DMS153 (cell line): Measurements from ENCODE around the gene MS4A14.
"Not testable (repeated sequence)": the region's sequence is repeated elsewhere in the genome, so short reads cannot be mapped to it uniquely, and the experiment has no call there.

Source experiments
- DNase-seq: peaks from one replicate; lab custom pipeline; 2025; lab: John Stamatoyannopoulos, UW

MS4A14 gene, protein sequence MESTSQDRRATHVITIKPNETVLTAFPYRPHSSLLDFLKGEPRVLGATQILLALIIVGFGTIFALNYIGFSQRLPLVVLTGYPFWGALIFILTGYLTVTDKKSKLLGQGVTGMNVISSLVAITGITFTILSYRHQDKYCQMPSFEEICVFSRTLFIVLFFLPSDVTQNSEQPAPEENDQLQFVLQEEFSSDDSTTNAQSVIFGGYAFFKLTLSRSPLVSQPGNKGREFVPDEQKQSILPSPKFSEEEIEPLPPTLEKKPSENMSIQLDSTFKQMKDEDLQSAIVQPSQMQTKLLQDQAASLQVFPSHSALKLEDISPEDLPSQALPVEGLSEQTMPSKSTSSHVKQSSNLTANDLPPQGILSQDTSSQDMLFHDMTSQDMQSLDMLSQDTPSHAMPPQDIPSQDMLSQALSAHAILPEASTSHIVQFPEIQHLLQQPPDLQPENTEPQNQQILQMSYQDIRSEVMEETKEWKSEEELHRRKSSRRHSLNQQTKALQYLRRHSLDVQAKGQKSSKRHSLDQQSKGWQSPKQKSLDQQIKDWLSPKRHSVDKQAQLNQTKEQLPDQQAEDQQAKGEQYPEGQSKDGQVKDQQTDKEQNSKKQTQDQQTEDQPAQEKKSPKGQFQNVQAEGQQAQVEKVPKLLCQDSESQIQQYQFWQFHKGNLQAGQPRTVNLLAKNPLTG

DNA sequence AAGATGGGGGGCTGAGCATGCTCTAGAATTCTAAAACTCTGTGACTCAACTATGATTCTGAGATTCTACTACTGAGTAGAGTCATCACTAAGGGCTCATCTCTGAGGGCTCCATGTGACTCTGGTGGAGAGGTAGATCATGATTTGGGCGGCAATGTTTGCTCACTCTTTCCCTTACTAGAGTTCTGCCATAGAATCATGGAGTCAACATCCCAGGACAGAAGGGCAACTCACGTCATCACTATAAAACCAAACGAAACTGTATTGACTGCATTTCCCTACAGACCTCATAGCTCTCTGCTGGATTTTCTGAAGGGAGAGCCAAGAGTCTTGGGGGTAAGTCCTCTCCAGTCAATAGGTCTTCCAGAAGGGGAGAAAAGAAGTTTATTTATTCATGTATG is at the start of gene MS4A14:
Gene MS4A14, plus strand, starts transcription at position 78 of the 400 bp plus-strand sequence. Its CDS starts 120 bp downstream, at position 198.
- DNase-seq: no peak

DNA sequence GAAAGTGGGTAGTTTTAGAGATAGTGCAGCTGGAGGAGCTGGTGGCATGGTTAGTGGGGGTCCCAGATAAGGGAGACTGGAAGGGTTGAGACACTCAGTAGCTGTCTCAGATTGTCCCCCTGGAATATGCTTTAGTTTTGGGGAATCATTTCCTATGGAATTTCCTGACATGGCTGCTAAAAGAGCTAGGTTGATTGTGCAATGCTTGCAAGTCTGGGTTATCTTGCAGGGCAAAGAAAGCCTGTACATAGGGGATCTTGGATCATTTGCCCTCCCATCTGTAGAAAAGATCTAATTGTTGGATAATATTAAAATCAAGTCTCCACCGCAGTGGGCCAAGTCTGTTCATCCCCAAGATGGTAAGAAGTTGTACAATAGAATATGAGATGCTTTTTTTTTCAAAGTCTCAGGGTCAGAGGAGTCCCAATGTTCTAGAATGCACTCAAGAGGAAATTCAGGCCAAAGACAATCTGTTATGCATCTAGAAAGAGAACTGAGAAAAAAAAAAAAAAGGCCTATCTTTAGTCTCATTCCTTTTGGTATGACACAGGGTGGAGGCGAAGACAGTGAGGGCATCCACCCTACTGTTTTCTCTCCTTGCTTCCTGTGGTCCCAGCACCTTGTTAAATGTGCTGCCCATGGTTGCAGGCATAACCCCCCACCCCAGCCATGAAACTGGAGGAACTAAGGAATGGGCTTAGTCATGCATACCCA is 49.0 kb upstream of the MS4A14 start:
- no peak for DNase-seq

DNA sequence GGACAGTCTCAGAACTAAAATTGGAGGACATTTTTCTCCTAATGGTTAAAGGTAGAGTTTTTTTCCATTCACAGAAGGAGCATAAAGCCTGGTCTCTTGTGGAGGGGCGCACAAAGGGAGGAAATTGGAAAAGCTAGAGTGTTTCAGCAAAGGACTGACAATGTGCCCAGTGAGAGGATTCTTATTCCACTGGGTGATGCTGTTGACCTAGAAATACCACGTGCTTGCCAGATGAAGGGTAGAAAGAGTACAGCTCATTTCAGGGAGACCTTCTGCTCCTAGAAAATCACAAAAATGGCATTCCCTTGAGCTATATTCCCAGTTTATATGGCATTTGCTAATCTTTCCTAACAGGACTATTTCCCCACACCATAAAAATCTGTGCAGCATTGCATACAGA is 48.1 kb upstream of the MS4A14 start:
- peak; percentile 30 for DNase-seq

DNA sequence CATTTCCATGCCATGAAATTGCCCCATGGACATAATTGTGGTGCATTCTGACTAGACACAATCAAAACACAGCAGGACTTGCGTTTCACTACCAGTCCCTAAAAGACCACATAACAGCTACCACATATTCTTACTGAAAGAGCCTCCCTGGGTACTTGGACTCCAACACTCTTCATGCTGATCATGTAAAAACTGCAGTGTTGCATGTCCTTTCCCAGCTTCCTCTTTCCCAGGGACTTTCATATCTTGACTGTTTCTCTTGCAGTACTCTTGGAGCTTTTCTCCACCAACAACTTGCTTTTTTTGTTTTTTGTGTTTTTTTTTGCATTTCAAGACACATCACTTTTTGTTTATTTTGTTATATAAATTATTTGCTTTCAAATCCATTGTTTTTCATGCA is 46.3 kb upstream of the MS4A14 start:
- no peak for DNase-seq

GRCh38 chr11:60357771-60358170 is 38.5 kb upstream of the MS4A14 start:
- DNase-seq: no peak

- no peak for DNase-seq
These were observed 35.6 kb upstream of the MS4A14 start for GRCh38 chr11:60360621-60361020.

DNA sequence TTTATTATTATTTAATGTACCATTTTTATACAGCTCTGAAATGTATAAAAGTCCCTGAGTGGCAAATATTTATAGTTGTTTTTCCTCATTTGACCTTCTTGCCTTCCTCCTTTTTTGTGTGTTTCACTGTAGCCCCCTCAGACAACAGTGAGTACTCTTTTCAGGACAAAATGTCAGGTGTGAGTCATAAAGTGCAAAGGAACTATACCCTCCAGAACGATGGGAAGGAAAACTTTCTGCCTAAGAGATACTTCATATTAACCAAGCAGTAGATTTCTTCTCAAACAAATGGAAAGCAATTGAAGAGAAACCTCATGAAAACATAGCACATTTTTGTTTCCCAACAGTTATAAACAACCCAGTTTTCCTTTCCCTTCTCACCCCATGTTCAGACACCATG is 34.0 kb upstream of the MS4A14 start:
- no peak for DNase-seq

DNA sequence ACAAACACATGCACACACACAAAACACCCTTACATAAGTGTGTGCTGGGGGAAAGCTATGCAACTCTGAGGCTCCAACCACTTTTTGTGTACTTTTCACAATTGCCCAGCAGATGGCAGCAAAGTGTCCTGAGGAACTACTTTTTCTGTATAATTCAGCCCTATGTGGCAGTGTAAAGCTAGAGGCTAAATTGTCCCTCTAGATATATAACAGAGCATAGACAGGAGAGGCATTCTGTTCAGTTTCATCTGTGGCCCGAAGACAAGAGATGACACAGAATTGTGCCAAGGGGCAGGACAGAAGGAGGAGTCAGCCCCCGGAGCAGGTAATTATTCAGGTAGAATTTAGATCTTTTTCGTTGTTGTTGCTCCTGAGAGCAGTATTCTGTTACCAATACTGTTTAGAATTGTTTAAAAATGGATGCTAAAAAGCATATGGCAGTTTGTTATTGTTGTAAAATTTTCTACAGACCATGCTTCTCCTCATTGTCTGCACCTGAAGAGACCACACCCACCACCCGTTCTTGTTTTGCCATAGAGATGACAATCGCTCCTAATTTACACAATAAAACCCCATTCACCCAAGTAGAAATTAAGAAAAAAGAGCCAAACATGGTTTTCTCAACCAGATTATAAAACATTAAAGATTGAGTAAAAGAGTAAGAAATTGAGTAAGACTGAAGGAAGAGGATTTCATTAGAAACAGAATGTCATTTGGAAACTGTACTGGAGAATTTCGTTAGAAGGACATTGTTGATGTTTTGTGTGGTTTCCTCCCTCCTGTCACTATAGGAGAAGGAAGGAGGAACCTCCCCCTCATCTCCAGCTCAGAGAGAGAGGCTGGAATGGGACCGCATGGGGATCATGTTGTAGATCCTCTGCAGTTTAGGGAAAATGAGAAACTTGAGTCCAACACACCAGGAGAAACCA is 32.5 kb upstream of the MS4A14 start:
- peak; percentile 78 for DNase-seq

GRCh38 chr11:60366262-60366904 is 29.9 kb upstream of the MS4A14 start:
- not testable (repeated sequence) for DNase-seq

DNA sequence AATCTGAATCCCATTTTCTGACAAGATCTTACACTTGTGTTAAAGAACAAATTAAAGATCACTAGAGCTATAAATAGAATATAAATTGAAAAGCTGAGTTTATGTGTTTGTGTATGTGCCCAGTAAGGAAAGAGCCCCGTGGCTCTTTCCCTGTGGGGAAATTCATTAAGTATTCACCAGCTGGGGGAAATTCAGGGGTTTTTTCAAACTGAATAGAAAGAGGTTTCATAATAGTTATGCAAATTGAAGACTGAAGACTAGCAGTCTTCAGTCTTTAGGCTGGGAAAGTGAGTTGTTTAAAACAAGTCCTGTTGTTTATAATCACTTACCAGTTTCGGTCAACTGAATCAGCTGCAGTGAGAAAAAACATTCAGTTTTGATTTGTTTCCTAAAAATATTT is 29.2 kb upstream of the MS4A14 start:
- DNase-seq: no peak

GRCh38 chr11:60367896-60368295 is 28.4 kb upstream of the MS4A14 start:
- DNase-seq: no peak

DNA sequence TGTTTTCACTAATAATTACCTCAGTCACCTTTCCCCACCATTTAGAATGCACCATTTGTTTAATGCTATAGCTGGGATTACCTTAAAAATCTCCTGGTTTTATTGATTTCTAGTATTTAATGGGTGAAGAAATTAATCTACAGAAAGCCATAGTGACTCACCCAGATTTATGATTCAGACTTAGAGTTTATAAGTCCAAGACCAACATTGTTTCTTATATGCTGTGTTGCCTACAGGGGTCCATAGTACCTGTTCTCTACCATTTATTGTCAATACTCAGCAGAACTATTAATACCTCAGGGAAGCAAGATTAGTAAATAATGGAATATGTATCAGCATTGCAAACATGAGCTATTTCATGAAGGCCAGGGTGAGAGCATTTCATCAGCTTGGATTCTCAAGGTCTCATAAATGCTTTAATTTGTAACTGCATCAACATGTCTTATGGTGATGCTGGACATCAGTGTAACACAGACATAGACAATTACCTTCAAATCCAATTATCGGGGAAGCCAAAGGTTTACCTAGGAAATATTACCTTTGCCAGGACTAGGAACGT is 25.9 kb upstream of the MS4A14 start:
- no peak for DNase-seq

- peak; percentile 99 for DNase-seq
These were observed 25.4 kb upstream of the MS4A14 start for GRCh38 chr11:60370811-60371298.

DNA sequence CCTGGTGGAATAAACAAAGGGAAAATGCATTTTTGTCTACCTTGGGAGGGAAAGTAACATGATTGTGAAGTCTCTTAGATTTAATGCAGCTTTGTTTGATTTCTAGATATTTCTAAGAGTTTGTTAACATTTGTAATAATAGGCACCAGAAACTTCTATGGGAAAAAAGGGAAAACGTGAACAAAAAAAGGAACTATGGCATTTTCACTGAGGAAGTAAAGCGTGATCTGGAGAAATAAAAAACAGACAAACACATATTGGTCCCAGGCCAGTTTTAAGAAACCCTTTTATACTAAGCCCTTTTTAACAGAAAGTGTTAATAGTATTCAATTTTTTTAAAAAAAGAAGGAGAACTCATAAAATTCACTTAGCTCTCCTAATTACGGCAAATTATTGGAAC is 24.9 kb upstream of the MS4A14 start:
- no peak for DNase-seq

DNA sequence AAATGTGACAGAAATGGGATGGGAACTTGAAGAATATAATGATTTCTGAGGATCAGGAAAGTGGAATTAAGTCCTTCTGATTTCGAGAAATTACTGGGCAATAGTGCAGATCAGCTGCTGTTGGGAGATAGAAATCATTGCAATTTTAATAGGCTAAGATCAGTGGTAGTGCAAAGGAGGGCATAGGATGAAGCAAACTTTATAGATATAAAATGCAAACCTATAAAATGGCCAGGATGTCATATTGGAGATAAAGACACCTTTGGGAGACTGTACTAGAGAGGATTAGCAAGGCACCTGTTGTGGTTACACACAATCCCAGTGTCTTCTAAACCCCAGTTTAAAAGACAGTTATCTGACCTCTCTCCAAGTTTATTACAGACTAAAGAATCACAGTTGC is 24.4 kb upstream of the MS4A14 start:
- no peak for DNase-seq

- DNase-seq: no peak
These were observed 23.5 kb upstream of the MS4A14 start for GRCh38 chr11:60372767-60373166.

DNA sequence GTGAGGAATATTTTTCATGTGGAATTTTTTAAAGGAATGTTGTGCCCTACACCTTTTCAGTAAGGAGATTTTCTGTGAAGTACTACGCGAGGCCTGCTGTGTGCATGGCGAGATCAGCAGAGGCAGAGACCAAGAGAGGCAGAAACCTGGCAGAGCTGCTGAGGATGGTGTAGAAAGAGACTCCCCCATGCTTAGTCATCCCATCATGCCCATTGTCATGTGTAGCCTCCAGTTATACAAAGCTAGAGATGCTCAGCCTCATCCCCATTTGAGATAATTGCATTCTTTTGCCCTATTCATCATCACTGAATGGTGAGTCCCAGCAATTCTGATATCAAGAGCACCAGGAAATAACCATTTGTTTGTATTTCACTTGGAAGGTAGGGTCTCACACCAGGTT is 20.9 kb upstream of the MS4A14 start:
- no peak for DNase-seq

DNA sequence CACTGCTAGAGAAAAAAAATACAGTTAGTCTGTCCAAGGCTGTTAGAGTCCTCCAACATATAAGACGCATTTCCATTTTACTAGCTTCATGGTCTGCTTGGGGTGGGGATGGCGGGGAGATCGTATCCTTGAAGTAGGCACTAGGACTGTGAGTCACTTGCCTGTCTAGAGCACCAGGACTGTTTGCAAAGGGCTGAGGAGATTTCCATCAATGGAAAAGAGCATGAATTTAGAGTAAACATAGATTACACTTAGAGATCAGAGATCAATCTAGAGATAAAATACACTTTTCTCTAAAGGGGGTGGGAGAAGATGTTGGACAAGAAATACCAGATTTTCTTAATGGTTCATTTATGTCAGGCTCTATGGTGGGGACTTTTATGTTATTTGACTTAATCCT is 19.7 kb upstream of the MS4A14 start:
- DNase-seq: no peak

- no peak for DNase-seq
These were observed 18.7 kb upstream of the MS4A14 start for GRCh38 chr11:60377401-60378136.

DNA sequence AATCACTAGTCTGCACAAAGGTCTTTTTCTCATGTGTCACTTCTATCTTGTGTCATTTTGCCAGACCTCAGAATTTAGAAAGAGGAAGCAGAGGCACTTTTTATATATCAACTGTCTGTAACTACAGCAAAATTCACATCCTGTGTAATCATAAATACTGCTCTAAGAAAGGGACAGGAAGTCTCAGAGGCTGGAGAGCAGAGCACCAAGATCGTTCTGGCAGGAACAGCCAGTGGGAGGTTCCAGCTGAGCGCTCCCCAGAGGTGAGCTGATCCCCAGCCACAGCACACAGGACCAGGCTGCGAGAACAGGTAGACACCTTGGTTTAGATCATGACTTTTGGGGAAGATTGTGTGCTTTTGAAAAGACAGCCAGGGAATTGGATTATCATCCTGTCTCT is 17.9 kb upstream of the MS4A14 start, which contains the start of gene MS4A7:
Gene MS4A7, plus strand, starts transcription at position 179 of the 400 bp plus-strand sequence. CDS start 4,610 bp downstream, outside the sequence.
- no peak for DNase-seq
